Ascending aorta (tissue), 2 donors: Measurements from ENCODE around the gene KIF26B. TPM values are rescaled to one million over a fixed set of nuclear protein-coding genes. Genes with fewer than 3 reads are reported as not detected.

Experiments
- DNase-seq, 2 donors: peaks; one replicate each; pipeline ENCODE4 v3.0.0-alpha.2; 2019; ENCODE audit warnings: low spot score in 2 of 2
- H3K27ac ChIP-seq, 2 donors: fragments of 200-600 bp; sonication (generic); one replicate each; pipeline ENCODE4 v1.5.1; 2016 to 2017; ENCODE audit warnings: mild to moderate bottlenecking in 1 of 2
- H3K27me3 ChIP-seq: fragments of 200-600 bp; sonication (generic); one replicate; pipeline ENCODE4 v1.5.1; 2017
- H3K36me3 ChIP-seq, 2 donors: fragments of 200-600 bp; sonication (generic); one replicate each; pipeline ENCODE4 v1.5.1; 2016
- H3K4me1 ChIP-seq, 2 donors: fragments of 200-600 bp; sonication (generic); one replicate each; pipeline ENCODE4 v1.5.1; 2016 to 2017; ENCODE audit warnings: mild to moderate bottlenecking in 1 of 2
- H3K4me3 ChIP-seq, 2 donors: fragments of 200-600 bp; sonication (generic); one replicate each; pipeline ENCODE4 v1.5.1; 2016 to 2017; ENCODE audit warnings: mild to moderate bottlenecking in 1 of 2
- H3K9me3 ChIP-seq, 2 donors: fragments of 200-600 bp; sonication (generic); one replicate each; pipeline ENCODE4 v1.5.1; 2016
- intact Hi-C: fragments of 100-400 bp; cut with DNase I; formaldehyde crosslinking; loops from one replicate; pipeline ENCODE4 v1.15.1; 2023
- total RNA-seq: library from RNA; depleted of rRNA; stranded (reverse); fragments of >200 nt; gene quantifications from one replicate; pipeline ENCODE4 v1.1.0, GENCODE V29; 2016
- TF ChIP-seq, protein P1 (sequence below), 3 experiments: fragments of 200-600 bp in 2 of 3; fragments of 450-650 bp in 1 of 3; sonication (generic) in 2 of 3; IDR thresholded peaks; one replicate each; pipeline ENCODE4 v1.5.1; 2016 to 2019; ENCODE audit warnings: antibody characterized with exemption in 3 of 3, mild to moderate bottlenecking in 1 of 3, moderate library complexity in 1 of 3

KIF26B gene
- total RNA-seq, 1 donor from 2014 or later, result not detected

DNA sequence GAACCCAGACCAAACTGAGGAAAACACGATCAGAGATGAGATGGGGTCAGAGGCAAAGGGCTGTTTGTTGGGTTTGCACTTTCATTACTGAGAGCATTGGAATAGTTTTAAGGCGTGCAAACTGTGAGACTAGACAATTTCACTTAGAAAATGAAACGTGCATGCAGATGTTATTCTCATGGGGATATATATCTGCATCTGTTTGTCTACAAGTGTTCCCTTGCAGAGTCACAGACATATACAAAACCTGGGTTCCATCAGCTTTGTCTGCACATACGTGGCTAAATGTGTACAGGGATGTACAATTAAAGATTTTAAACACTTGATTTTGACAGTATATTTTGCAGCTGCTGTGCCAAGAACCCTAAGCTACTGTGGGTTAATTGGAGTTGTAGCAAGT is 355.4 kb downstream of the KIF26B start:
- Histone ChIP-seq H3K4me3 (no peak overlapping the region), H3K4me1 (no peaks in the 10 kb centered on the region), H3K9me3 (no peaks in the 10 kb centered on the region), H3K27me3 (no peaks in the 10 kb centered on the region), H3K36me3 (no peaks in the 10 kb centered on the region), H3K27ac (no peak overlapping the region)
- intact Hi-C loops, result no loop called here
- TF ChIP-seq, protein P1, sequence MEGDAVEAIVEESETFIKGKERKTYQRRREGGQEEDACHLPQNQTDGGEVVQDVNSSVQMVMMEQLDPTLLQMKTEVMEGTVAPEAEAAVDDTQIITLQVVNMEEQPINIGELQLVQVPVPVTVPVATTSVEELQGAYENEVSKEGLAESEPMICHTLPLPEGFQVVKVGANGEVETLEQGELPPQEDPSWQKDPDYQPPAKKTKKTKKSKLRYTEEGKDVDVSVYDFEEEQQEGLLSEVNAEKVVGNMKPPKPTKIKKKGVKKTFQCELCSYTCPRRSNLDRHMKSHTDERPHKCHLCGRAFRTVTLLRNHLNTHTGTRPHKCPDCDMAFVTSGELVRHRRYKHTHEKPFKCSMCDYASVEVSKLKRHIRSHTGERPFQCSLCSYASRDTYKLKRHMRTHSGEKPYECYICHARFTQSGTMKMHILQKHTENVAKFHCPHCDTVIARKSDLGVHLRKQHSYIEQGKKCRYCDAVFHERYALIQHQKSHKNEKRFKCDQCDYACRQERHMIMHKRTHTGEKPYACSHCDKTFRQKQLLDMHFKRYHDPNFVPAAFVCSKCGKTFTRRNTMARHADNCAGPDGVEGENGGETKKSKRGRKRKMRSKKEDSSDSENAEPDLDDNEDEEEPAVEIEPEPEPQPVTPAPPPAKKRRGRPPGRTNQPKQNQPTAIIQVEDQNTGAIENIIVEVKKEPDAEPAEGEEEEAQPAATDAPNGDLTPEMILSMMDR (IDR thresholded peaks at IDR 0.05), result no peak
- no peak for DNase-seq

GRCh38 chr1:245512181-245512888 is 357.6 kb downstream of the KIF26B start:
- Histone ChIP-seq H3K4me3 (no peak overlapping the region), H3K36me3 (no peaks in the 10 kb centered on the region), H3K27me3 (no peaks in the 10 kb centered on the region), H3K27ac (no peak overlapping the region), H3K9me3 (no peaks in the 10 kb centered on the region), H3K4me1 (no peaks in the 10 kb centered on the region)
- TF ChIP-seq, protein P1 (IDR thresholded peaks at IDR 0.05), result no peak
- DNase-seq, result no peak
- intact Hi-C loops, result no loop called here

GRCh38 chr1:245512980-245513578 is 358.3 kb downstream of the KIF26B start:
- intact Hi-C loops, result no loop called here
- TF ChIP-seq, protein P1 (IDR thresholded peaks at IDR 0.05), result no peak
- H3K4me3 ChIP-seq, result no peak overlapping the region

DNA sequence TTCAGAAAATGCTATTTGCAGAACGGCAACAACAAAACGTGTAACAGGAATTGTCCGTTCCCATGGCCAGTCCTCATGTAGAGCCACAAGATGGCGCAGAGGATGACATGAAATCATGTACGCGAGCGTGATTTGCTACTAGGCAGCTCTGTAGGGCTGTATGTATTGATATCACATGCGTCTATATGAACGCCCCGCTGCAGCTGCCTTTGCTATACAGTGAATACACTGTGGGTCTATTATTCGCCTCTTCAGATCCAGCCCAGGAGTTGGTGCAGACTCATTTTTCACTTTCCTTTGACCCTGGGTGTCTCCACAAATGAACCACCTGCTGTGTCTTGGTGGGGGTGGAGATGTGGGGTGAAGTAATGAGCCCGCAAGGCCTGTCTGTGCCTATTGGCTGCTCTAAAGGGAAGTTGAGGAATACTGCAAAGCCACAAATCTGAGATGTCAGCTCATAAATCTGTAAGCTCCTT is 361.5 kb downstream of the KIF26B start:
- intact Hi-C loops, result no loop called here
- Histone ChIP-seq H3K36me3 (no peaks in the 10 kb centered on the region), H3K27me3 (no peaks in the 10 kb centered on the region), H3K4me1 (no peaks in the 10 kb centered on the region), H3K27ac (no peak overlapping the region), H3K9me3 (no peaks in the 10 kb centered on the region), H3K4me3 (no peak overlapping the region)
- TF ChIP-seq, protein P1 (IDR thresholded peaks at IDR 0.05), result no peak
- DNase-seq, result no peak

More at GRCh38 chr1:245512980-245513578, 358.3 kb downstream of the KIF26B start:
- Histone ChIP-seq H3K4me1 (no peaks in the 10 kb centered on the region), H3K36me3 (no peaks in the 10 kb centered on the region), H3K27ac (no peak overlapping the region), H3K27me3 (no peaks in the 10 kb centered on the region), H3K9me3 (no peaks in the 10 kb centered on the region)
- no peak for DNase-seq

- TF ChIP-seq, protein P1 (IDR thresholded peaks at IDR 0.05), result no peak
- Histone ChIP-seq H3K4me1 (no peaks in the 10 kb centered on the region), H3K9me3 (no peaks in the 10 kb centered on the region), H3K36me3 (no peaks in the 10 kb centered on the region), H3K27me3 (no peaks in the 10 kb centered on the region), H3K27ac (no peak overlapping the region), H3K4me3 (no peak overlapping the region)
- intact Hi-C loops, result no loop called here
- no peak for DNase-seq
Measured at GRCh38 chr1:245520611-245521010, 365.8 kb downstream of the KIF26B start.
